GM18502 (cell line): ENCODE data around the gene KNSTRN.

Experiments used
- ATAC-seq: cut with Tn5 transposase; IDR thresholded peaks from one replicate; pipeline ENCODE4 v1.9.1; 2021; ENCODE audit warnings: mild to moderate bottlenecking; ENCODE audit not compliant: unreplicated experiment, poor library complexity

KNSTRN gene

GRCh38 chr15:40443255-40443654, 60.7 kb downstream of the KNSTRN start:
- no peak for ATAC-seq

GRCh38 chr15:40443846-40444245, 61.3 kb downstream of the KNSTRN start:
- ATAC-seq: no peak
